ENCODE results near the gene LRRC8E.

DNA sequence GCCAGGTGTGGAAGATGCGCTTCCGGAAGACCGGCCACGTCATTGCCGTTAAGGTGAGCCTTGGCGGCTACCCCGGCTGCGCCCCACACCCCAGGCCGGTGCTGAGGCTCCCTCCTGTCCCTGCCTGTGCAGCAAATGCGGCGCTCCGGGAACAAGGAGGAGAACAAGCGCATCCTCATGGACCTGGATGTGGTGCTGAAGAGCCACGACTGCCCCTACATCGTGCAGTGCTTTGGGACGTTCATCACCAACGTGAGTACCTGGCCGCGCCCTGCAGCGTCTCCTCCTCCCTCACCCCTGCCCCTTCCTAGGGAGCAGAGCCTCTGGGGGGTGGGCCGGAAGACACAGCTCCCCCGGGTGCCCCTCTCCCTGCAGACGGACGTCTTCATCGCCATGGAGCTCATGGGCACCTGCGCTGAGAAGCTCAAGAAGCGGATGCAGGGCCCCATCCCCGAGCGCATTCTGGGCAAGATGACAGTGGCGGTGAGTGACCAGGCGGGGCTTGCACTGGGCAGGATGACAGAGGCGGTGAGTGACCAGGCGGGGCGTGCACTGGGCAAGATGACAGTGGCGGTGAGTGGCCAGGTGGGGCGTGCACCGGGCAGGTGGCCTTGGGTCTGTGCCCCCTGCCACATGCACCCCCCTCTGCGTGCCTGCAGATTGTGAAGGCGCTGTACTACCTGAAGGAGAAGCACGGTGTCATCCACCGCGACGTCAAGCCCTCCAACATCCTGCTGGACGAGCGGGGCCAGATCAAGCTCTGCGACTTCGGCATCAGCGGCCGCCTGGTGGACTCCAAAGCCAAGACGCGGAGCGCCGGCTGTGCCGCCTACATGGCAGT is 22.2 kb downstream of the LRRC8E start:
- TF ChIP-seq, protein P1, sequence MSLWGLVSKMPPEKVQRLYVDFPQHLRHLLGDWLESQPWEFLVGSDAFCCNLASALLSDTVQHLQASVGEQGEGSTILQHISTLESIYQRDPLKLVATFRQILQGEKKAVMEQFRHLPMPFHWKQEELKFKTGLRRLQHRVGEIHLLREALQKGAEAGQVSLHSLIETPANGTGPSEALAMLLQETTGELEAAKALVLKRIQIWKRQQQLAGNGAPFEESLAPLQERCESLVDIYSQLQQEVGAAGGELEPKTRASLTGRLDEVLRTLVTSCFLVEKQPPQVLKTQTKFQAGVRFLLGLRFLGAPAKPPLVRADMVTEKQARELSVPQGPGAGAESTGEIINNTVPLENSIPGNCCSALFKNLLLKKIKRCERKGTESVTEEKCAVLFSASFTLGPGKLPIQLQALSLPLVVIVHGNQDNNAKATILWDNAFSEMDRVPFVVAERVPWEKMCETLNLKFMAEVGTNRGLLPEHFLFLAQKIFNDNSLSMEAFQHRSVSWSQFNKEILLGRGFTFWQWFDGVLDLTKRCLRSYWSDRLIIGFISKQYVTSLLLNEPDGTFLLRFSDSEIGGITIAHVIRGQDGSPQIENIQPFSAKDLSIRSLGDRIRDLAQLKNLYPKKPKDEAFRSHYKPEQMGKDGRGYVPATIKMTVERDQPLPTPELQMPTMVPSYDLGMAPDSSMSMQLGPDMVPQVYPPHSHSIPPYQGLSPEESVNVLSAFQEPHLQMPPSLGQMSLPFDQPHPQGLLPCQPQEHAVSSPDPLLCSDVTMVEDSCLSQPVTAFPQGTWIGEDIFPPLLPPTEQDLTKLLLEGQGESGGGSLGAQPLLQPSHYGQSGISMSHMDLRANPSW (CRISPR knock-in tag; conservative IDR thresholded peaks at IDR 0.05; ENCODE audit: low read depth), result no peak
- TF ChIP-seq, protein P2, sequence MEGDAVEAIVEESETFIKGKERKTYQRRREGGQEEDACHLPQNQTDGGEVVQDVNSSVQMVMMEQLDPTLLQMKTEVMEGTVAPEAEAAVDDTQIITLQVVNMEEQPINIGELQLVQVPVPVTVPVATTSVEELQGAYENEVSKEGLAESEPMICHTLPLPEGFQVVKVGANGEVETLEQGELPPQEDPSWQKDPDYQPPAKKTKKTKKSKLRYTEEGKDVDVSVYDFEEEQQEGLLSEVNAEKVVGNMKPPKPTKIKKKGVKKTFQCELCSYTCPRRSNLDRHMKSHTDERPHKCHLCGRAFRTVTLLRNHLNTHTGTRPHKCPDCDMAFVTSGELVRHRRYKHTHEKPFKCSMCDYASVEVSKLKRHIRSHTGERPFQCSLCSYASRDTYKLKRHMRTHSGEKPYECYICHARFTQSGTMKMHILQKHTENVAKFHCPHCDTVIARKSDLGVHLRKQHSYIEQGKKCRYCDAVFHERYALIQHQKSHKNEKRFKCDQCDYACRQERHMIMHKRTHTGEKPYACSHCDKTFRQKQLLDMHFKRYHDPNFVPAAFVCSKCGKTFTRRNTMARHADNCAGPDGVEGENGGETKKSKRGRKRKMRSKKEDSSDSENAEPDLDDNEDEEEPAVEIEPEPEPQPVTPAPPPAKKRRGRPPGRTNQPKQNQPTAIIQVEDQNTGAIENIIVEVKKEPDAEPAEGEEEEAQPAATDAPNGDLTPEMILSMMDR (IDR thresholded peaks at IDR 0.05), result no peak
- TF ChIP-seq, protein P3, sequence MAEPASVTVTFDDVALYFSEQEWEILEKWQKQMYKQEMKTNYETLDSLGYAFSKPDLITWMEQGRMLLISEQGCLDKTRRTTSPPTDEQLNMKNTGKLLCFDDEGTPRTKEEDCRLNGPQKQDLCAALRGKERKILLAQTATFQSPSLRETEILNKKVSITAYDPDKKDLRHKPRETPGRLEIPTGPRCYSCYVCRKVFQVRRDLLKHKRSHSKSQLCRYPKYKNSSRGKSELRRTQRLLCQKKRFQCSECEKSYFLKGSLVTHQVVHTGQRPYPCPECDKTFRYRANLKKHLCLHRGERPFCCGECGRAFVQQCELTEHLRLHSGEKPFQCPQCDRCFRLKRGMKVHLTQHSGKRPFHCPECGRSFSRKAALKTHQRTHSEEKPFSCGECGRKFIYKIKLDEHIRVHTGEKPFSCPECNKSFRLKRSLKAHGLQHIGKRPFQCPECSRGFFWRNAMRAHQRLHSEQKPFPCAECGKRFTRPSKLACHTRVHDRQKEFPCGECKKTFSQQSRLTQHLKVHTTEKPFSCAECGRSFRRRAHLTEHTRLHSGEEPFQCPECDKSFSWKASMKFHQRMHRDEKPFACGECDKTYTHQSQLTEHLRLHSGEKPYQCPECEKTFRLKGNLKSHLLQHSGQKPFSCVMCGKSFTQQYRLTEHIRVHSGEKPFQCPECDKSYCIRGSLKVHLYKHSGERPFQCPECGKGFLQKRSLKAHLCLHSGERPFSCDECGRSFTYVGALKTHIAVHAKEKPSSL (CRISPR knock-in tag; conservative IDR thresholded peaks at IDR 0.05), result no peak
- TF ChIP-seq, protein P4, sequence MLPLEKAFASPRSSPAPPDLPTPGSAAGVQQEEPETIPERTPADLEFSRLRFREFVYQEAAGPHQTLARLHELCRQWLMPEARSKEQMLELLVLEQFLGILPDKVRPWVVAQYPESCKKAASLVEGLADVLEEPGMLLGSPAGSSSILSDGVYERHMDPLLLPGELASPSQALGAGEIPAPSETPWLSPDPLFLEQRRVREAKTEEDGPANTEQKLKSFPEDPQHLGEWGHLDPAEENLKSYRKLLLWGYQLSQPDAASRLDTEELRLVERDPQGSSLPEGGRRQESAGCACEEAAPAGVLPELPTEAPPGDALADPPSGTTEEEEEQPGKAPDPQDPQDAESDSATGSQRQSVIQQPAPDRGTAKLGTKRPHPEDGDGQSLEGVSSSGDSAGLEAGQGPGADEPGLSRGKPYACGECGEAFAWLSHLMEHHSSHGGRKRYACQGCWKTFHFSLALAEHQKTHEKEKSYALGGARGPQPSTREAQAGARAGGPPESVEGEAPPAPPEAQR (CRISPR knock-in tag; IDR thresholded peaks at IDR 0.05), result no peak
- TF ChIP-seq, protein P5, sequence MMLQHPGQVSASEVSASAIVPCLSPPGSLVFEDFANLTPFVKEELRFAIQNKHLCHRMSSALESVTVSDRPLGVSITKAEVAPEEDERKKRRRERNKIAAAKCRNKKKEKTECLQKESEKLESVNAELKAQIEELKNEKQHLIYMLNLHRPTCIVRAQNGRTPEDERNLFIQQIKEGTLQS (CRISPR knock-in tag; conservative IDR thresholded peaks at IDR 0.05), result no peak
- TF ChIP-seq CREM (CRISPR knock-in tag; IDR thresholded peaks at IDR 0.05), result no peak
- TF ChIP-seq ELF4 (CRISPR knock-in tag; IDR thresholded peaks at IDR 0.05; ENCODE audit: low read depth), result no peak

All from WTC11 (cell line).